Upper lobe of left lung (tissue), 6 donors: ENCODE measurements around the gene RNF130. TPM values are rescaled to one million over a fixed set of nuclear protein-coding genes. Genes with fewer than 3 reads are reported as not detected.
"Not testable (repeated sequence)": the region's sequence is repeated elsewhere in the genome, so short reads cannot be mapped to it uniquely, and the experiment has no call there.

ENCODE experiments used
- ATAC-seq, 2 donors: fragments of 200-7000 bp; cut with Tn5 transposase; one replicate each; pipeline ENCODE4 v1.9.1; 2022; ENCODE audit warnings: mild to moderate bottlenecking in 2 of 2, moderate library complexity in 2 of 2; ENCODE audit not compliant: low FRiP score in 2 of 2
- DNase-seq, 2 donors: peaks; one replicate each; pipeline ENCODE4 v3.0.0-alpha.2; 2019 to 2020
- H3K27ac ChIP-seq, 4 donors: fragments of 200-600 bp; sonication (generic); one replicate each; pipeline ENCODE4 v1.5.1; 2016 to 2019
- H3K27me3 ChIP-seq, 4 donors: fragments of 200-600 bp; sonication (generic); one replicate each; pipeline ENCODE4 v1.5.1; 2017 to 2019
- H3K36me3 ChIP-seq, 4 donors: fragments of 200-600 bp; sonication (generic); one replicate each; pipeline ENCODE4 v1.5.1; 2016 to 2019
- H3K4me1 ChIP-seq, 4 donors: fragments of 200-600 bp; sonication (generic); one replicate each; pipeline ENCODE4 v1.5.1; 2018 to 2019
- H3K4me3 ChIP-seq, 4 donors: fragments of 200-600 bp; sonication (generic); one replicate each; pipeline ENCODE4 v1.5.1; 2017 to 2019; ENCODE audit warnings: mild to moderate bottlenecking in 2 of 4, moderate library complexity in 1 of 4
- H3K9me3 ChIP-seq, 4 donors: fragments of 200-600 bp; sonication (generic); one replicate each; pipeline ENCODE4 v1.5.1; 2018 to 2019
- EP300 ChIP-seq, 4 donors: sonication (generic); formaldehyde crosslinking; IDR thresholded peaks; one replicate each; pipeline ENCODE4 v1.5.1; 2017; ENCODE audit warnings: antibody characterized with exemption in 4 of 4, control low read depth in 2 of 4
- POLR2A ChIP-seq, 4 donors: fragments of 450-650 bp; IDR thresholded peaks; one replicate each; pipeline ENCODE4 v1.5.1; 2016 to 2017; ENCODE audit warnings: antibody characterized with exemption in 4 of 4, mild to moderate bottlenecking in 2 of 4
- POLR2AphosphoS5 ChIP-seq, 2 donors: sonication (generic); formaldehyde crosslinking; IDR thresholded peaks; one replicate each; pipeline ENCODE4 v1.5.1; 2017; ENCODE audit warnings: antibody characterized with exemption in 2 of 2
- WGBS, 2 donors: methylation state at CpG; one replicate each; pipeline ENCODE4 v1.1.5; 2017 to 2018; 5-methylcytosine and 5-hydroxymethylcytosine counted together
- total RNA-seq, 6 donors: library from RNA; depleted of rRNA in 4 of 6; stranded (reverse); fragments of >200 nt in 4 of 6; gene quantifications; one replicate each; pipeline versions ENCODE4 v1.1.0 to v1.2.1, GENCODE V29; 2016 to 2021
- TF ChIP-seq, protein P1 (sequence below), 6 experiments: fragments of 450-650 bp in 4 of 6; fragments of 200-600 bp in 2 of 6; sonication (generic) in 2 of 6; IDR thresholded peaks; one replicate each; pipeline ENCODE4 v1.5.1; 2016 to 2019; ENCODE audit warnings: antibody characterized with exemption in 6 of 6
- donor health status: DM: no; HTN: no; CAD: no; lungs with moderate emphysema.
- donor health status: DM: no; HTN: yes; CAD: no; lungs with severe emphysema.

The RNF130 gene
- total RNA-seq, 6 donors from 2014 or later, result 54.5 to 137 (median 98.2) TPM

- TF ChIP-seq POLR2AphosphoS5 (IDR thresholded peaks at IDR 0.05), result no peak
- TF ChIP-seq, protein P1, sequence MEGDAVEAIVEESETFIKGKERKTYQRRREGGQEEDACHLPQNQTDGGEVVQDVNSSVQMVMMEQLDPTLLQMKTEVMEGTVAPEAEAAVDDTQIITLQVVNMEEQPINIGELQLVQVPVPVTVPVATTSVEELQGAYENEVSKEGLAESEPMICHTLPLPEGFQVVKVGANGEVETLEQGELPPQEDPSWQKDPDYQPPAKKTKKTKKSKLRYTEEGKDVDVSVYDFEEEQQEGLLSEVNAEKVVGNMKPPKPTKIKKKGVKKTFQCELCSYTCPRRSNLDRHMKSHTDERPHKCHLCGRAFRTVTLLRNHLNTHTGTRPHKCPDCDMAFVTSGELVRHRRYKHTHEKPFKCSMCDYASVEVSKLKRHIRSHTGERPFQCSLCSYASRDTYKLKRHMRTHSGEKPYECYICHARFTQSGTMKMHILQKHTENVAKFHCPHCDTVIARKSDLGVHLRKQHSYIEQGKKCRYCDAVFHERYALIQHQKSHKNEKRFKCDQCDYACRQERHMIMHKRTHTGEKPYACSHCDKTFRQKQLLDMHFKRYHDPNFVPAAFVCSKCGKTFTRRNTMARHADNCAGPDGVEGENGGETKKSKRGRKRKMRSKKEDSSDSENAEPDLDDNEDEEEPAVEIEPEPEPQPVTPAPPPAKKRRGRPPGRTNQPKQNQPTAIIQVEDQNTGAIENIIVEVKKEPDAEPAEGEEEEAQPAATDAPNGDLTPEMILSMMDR (IDR thresholded peaks at IDR 0.05), result no peak
- TF ChIP-seq POLR2A (IDR thresholded peaks at IDR 0.05), result no peak
- no peak for TF ChIP-seq EP300 (IDR thresholded peaks at IDR 0.05)
- Histone ChIP-seq H3K9me3 (no peaks in the 10 kb centered on the region), H3K36me3 (peaks cover 4 to 8% (median 5%) of the 10 kb centered on the region in 4 donors), H3K27ac (no peak overlapping the region), H3K4me3 (no peak overlapping the region), H3K27me3 (no peaks in the 10 kb centered on the region), H3K4me1 (no peaks in the 10 kb centered on the region)
- no peak for DNase-seq
- no peak for ATAC-seq
Measured at GRCh38 chr5:180001136-180001535, 70.4 kb downstream of the RNF130 start.

DNA sequence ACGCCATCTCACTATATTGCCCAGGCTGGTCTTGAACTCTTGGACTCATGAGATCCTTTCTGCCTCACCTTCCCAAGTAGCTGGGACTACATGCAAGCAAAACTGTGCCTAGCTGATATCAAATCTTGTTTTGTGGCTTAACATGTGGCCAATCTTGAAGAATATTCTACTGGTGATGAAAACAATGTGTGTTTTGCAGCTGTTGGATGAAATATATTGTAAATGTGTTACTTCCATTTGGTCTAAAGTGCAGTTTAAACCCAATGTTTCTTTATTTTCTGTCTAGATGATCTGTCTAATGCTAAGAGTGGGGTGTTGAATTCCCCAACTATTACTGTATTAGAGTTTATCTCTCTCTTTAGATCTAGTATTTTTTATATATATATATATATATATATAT, 73.1 kb downstream of the RNF130 start:
- no peak for ATAC-seq
- 96 to 98% methylated on average over 1 of the region's 1 CpG for WGBS, 2 donors

DNA sequence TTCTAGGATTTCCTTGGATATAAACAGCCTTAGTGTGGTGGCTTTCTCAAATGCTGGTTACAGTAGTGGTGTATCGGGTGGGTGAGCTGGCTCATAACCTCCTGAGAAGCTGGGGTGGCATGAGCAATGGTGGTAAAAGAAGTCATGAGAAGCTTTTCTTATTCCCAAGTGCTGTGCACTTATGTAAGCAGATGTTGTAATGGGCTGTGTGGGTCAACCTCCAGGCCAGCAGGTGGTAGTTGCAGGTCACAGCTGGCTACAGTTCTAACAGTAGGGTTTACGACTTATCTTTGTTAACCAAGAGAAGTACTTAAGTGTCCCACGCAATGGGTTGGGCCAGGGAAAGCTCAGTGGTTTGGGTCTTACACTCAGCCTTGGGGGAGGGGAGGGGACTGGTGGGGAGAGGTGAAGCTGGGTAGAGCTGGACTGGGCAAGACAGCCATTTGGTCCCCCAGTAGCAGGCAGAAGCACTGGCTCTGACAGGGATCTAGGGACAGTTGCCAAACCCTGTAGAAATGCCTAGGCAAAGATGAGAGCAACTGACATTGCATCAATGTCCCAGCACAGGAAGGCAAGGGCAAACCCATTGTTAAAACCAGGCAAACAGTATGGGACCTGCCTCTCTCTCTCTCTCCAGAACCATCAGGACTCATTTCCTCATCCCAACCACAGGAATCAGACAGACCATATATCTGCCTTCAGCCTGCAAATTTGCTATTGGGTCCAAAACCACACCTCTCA, 76.8 kb downstream of the RNF130 start:
- DNase-seq (no peak), ATAC-seq (peak in 1 of 2 donors; percentile 22)
- WGBS, 2 donors, result 83 to 89% methylated on average over 3 of the region's 3 CpGs
- Histone ChIP-seq H3K36me3 (no peaks in the 10 kb centered on the region), H3K4me1 (no peaks in the 10 kb centered on the region), H3K9me3 (no peaks in the 10 kb centered on the region), H3K4me3 (no peak overlapping the region), H3K27me3 (no peaks in the 10 kb centered on the region), H3K27ac (no peak overlapping the region)
- TF ChIP-seq, protein P1 (IDR thresholded peaks at IDR 0.05), result no peak

More for the DNA sequence above, 73.1 kb downstream of the RNF130 start:
- Histone ChIP-seq H3K9me3 (no peaks in the 10 kb centered on the region), H3K27me3 (no peaks in the 10 kb centered on the region), H3K27ac (no peak overlapping the region), H3K4me3 (no peak overlapping the region), H3K36me3 (peaks cover 4 to 8% (median 5%) of the 10 kb centered on the region in 4 donors), H3K4me1 (no peaks in the 10 kb centered on the region)
- TF ChIP-seq, protein P1 (IDR thresholded peaks at IDR 0.05), result no peak
- no peak for DNase-seq

DNA sequence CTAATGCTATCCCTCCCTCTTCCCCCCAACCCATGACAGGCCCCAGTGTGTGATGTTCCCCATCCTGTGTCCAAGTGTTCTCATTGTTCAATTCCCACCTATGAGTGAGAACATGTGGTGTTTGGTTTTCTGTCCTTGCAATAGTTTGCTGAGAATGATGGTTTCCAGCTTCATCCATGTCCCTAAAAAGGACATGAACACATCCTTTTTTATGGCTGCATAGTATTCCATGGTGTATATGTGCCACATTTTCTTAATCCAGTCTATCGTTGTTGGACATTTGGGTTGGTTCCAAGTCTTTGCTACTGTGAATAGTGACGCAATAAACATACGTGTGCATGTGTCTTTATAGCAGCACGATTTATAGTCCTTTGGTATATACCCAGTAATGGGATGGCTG, 78.7 kb downstream of the RNF130 start:
- WGBS, 2 donors, result 96% methylated on average over 4 of the region's 4 CpGs
- ATAC-seq, H3K4me3 ChIP-seq: not testable (repeated sequence)

DNA sequence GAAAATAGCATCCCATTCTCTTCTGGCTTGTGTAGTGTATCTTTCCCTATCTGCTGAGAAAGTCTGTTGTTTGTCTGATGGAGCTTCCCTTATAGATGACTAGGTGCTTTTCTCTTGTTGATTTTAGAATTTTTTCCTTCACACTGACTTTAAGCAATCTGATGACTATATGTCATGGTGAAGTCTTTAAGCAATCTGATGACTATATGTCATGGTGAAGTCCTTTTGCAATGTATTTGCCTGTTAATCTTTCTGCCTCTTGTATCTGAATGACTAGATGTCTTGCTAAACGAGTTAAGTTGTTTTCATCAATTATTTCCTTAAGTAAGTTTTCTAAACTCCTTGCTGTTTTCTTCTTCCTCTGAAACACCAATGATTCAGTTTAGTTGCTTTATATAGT, 80.5 kb downstream of the RNF130 start:
- Histone ChIP-seq H3K27ac (no peak overlapping the region), H3K4me1 (no peaks in the 10 kb centered on the region), H3K36me3 (no peaks in the 10 kb centered on the region), H3K4me3 (no peak overlapping the region), H3K9me3 (no peaks in the 10 kb centered on the region), H3K27me3 (no peaks in the 10 kb centered on the region)
- TF ChIP-seq, protein P1 (IDR thresholded peaks at IDR 0.05), result no peak
- TF ChIP-seq EP300 (IDR thresholded peaks at IDR 0.05), result no peak
- no peak for TF ChIP-seq POLR2AphosphoS5 (IDR thresholded peaks at IDR 0.05)
- TF ChIP-seq POLR2A (IDR thresholded peaks at IDR 0.05), result no peak
- ATAC-seq, result no peak
- DNase-seq, result no peak
- WGBS, 2 donors, result 96 to 100% methylated on average over 1 of the region's 1 CpG

More for the DNA sequence above, 78.7 kb downstream of the RNF130 start:
- H3K4me1 ChIP-seq, H3K27me3 ChIP-seq, H3K36me3 ChIP-seq, H3K27ac ChIP-seq, DNase-seq, H3K9me3 ChIP-seq: not testable (repeated sequence)

DNA sequence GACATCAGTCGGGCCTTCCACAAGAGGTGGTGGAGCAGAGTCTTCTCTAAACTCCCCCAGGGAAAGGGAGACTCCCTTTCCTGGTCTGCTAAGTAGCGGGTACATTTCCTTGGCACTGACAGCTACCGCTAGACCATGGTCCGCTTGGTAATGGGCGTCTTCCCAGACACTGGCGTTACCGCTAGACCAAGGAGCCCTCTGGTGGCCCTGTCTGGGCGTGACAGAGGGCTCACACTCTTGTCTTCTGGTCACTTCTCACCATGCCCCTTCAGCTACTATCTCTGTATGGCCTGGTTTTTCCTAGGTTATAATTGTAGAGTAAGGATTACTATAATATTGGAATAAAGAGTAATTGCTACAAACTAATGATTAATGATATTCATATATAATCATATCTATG, 81.0 kb downstream of the RNF130 start:
- H3K4me1 ChIP-seq, ATAC-seq, H3K9me3 ChIP-seq, H3K27ac ChIP-seq, H3K4me3 ChIP-seq, H3K36me3 ChIP-seq, H3K27me3 ChIP-seq, DNase-seq: not testable (repeated sequence)
- 95 to 96% methylated on average over 8 of the region's 8 CpGs for WGBS, 2 donors
